NCI-H2081 treated with DMSO at 0.1 percent for 48 hours (cell line): ENCODE measurements around the gene C10orf71.

ENCODE experiments used
- DNase-seq: peaks from one replicate; lab custom pipeline; 2025; lab: John Stamatoyannopoulos, UW

C10orf71 gene

GRCh38 chr10:49318755-49319154, 19.8 kb downstream of the C10orf71 start:
- no peak for DNase-seq

GRCh38 chr10:49319206-49319605, 20.2 kb downstream of the C10orf71 start:
- DNase-seq: no peak

GRCh38 chr10:49320191-49320590, 21.2 kb downstream of the C10orf71 start:
- DNase-seq: no peak

GRCh38 chr10:49321021-49321420, 22.1 kb downstream of the C10orf71 start:
- DNase-seq: no peak

GRCh38 chr10:49322371-49323170, 23.6 kb downstream of the C10orf71 start:
- no peak for DNase-seq

GRCh38 chr10:49323171-49323895, 24.4 kb downstream of the C10orf71 start:
- DNase-seq: no peak

GRCh38 chr10:49323896-49324270, 24.9 kb downstream of the C10orf71 start:
- DNase-seq: no peak

- no peak for DNase-seq
These were observed 25.7 kb downstream of the C10orf71 start for GRCh38 chr10:49324711-49325110.

GRCh38 chr10:49325131-49325915, 26.4 kb downstream of the C10orf71 start:
- no peak for DNase-seq

GRCh38 chr10:49325916-49326783, 27.2 kb downstream of the C10orf71 start:
- no peak for DNase-seq

- DNase-seq: no peak
These were observed 28.3 kb downstream of the C10orf71 start for GRCh38 chr10:49327036-49327813.

- DNase-seq: no peak
These were observed 29.6 kb downstream of the C10orf71 start for GRCh38 chr10:49328401-49329145.

GRCh38 chr10:49329146-49329505, 30.2 kb downstream of the C10orf71 start:
- no peak for DNase-seq

GRCh38 chr10:49330127-49330665, 31.2 kb downstream of the C10orf71 start:
- DNase-seq: no peak

- no peak for DNase-seq
These were observed 32.5 kb downstream of the C10orf71 start for GRCh38 chr10:49331431-49331830.

GRCh38 chr10:49332333-49332732, 33.4 kb downstream of the C10orf71 start:
- DNase-seq: no peak

- no peak for DNase-seq
These were observed 33.8 kb downstream of the C10orf71 start for GRCh38 chr10:49332768-49333167.

- no peak for DNase-seq
These were observed 34.2 kb downstream of the C10orf71 start for GRCh38 chr10:49333192-49333591.

- no peak for DNase-seq
These were observed 36.0 kb downstream of the C10orf71 start for GRCh38 chr10:49334964-49335363.
